H1 (cell line): ENCODE data around the gene POFUT2. TPM values are rescaled to one million over a fixed set of nuclear protein-coding genes. Genes with fewer than 3 reads are reported as not detected.

Experiments
- CTCF ChIA-PET: fragments of 300-600 bp; sonication (Branson Sonifier 250); formaldehyde crosslinking; loops from one replicate; lab custom pipeline; 2021; ENCODE audit not compliant: partially characterized antibody; lab: Charles Lee
- POLR2A ChIA-PET: fragments of 300-600 bp; sonication (Branson Sonifier 250); formaldehyde crosslinking; loops from one replicate; lab custom pipeline; 2021; ENCODE audit warnings: inconsistent platforms; ENCODE audit not compliant: partially characterized antibody; lab: Charles Lee
- DNase-seq, 2 experiments: peaks; one replicate each; pipeline versions ENCODE4 v3.0.0 to v3.0.0-alpha.2; 2010 to 2022; ENCODE audit warnings: low spot score in 2 of 2, low read depth in 1 of 2, mixed read lengths in 1 of 2
- FAIRE-seq: peaks from 2 replicates; lab custom pipeline; 2011; peaks lifted over from hg19 to GRCh38; lab: Jason Lieb, UNC
- H2AFZ ChIP-seq: 2 replicates; pipeline ENCODE4 v1.8.1; 2012; ENCODE audit warnings: low read length, inconsistent platforms
- H2AK5ac ChIP-seq: 2 replicates; pipeline ENCODE4 v1.6.1; 2013; ENCODE audit warnings: low read depth, low read length
- H2BK120ac ChIP-seq: replicated peaks from 2 replicates; pipeline ENCODE3; 2013; ENCODE audit warnings: low read depth, low read length, inconsistent platforms
- H2BK12ac ChIP-seq: 2 replicates; pipeline ENCODE4 v1.6.1; 2013; ENCODE audit warnings: low read depth, low read length
- H2BK15ac ChIP-seq: 2 replicates; pipeline ENCODE4 v1.6.1; 2013; ENCODE audit warnings: low read length
- H2BK20ac ChIP-seq: 2 replicates; pipeline ENCODE4 v1.6.1; 2013; ENCODE audit warnings: low read length
- H2BK5ac ChIP-seq: 2 replicates; pipeline ENCODE4 v1.6.1; 2013; ENCODE audit warnings: low read depth, low read length
- H3K14ac ChIP-seq: 2 replicates; pipeline ENCODE4 v1.6.1; 2013; ENCODE audit warnings: inconsistent platforms; ENCODE audit not compliant: insufficient read length
- H3K18ac ChIP-seq: 2 replicates; pipeline ENCODE4 v1.6.1; 2013; ENCODE audit warnings: low read length; ENCODE audit errors: extremely low read depth
- H3K23ac ChIP-seq: 2 replicates; pipeline ENCODE4 v1.6.1; 2013; ENCODE audit warnings: inconsistent platforms; ENCODE audit not compliant: insufficient read length
- H3K23me2 ChIP-seq: 2 replicates; pipeline ENCODE4 v1.6.1; 2013; ENCODE audit warnings: low read depth, low read length
- H3K27ac ChIP-seq: 2 replicates; pipeline ENCODE4 v1.6.1; 2011; ENCODE audit warnings: low read depth, low read length, inconsistent platforms
- H3K27me3 ChIP-seq, 4 experiments: replicated peaks in 1 of 4; 1 replicate in 1 of 4; 2 replicates in 3 of 4; pipeline versions ENCODE4 v1.6.1 to v1.8.1; 2011 to 2013; ENCODE audit warnings: low read length in 3 of 4, mild to moderate bottlenecking in 3 of 4, inconsistent platforms in 2 of 4, mixed read lengths in 2 of 4, moderate library complexity in 1 of 4; ENCODE audit not compliant: control insufficient read depth in 3 of 4, insufficient read depth in 3 of 4; ENCODE audit errors: extremely low read depth in 1 of 4
- H3K36me3 ChIP-seq, 4 experiments: 2 replicates each; pipeline versions ENCODE4 v1.6.1 to v1.8.1; 2011 to 2013; ENCODE audit warnings: mild to moderate bottlenecking in 4 of 4, low read length in 3 of 4, moderate library complexity in 2 of 4, control low read depth in 1 of 4, inconsistent platforms in 1 of 4; ENCODE audit not compliant: insufficient read depth in 4 of 4, control insufficient read depth in 2 of 4
- H3K4ac ChIP-seq: replicated peaks from 2 replicates; pipeline ENCODE3; 2013; ENCODE audit warnings: low read length, low read depth, mixed read lengths, inconsistent platforms; ENCODE audit not compliant: insufficient read length
- H3K4me1 ChIP-seq, 4 experiments: replicated peaks in 1 of 4; 1 replicate in 1 of 4; 2 replicates in 3 of 4; pipeline versions ENCODE4 v1.6.1 to v1.8.1; 2011 to 2013; ENCODE audit warnings: low read length in 3 of 4, inconsistent platforms in 2 of 4, mixed read lengths in 1 of 4; ENCODE audit not compliant: insufficient read depth in 4 of 4, control insufficient read depth in 3 of 4
- H3K4me2 ChIP-seq, 2 experiments: 2 replicates each; pipeline versions ENCODE4 v1.6.1 to v1.8.1; 2011 to 2013; ENCODE audit warnings: low read depth in 2 of 2, low read length in 2 of 2, control low read depth in 1 of 2, inconsistent platforms in 1 of 2, mild to moderate bottlenecking in 1 of 2; ENCODE audit not compliant: insufficient read depth in 1 of 2
- H3K4me3 ChIP-seq, 4 experiments: fragments of 200-600, 300-600 bp in 1 of 4; sonication (generic), shearing (Covaris generic), sonication (Bioruptor Twin) in 1 of 4; 2 replicates each; pipeline versions ENCODE4 v1.5.1 to v1.8.1; 2011 to 2016; ENCODE audit warnings: low read length in 4 of 4, low read depth in 3 of 4, control low read depth in 2 of 4, inconsistent platforms in 2 of 4, mild to moderate bottlenecking in 2 of 4, mixed read lengths in 1 of 4, moderate library complexity in 1 of 4; ENCODE audit not compliant: insufficient read depth in 2 of 4; ENCODE audit errors: extremely low read depth in 1 of 4
- H3K56ac ChIP-seq: replicated peaks from 2 replicates; pipeline ENCODE3; 2013; ENCODE audit warnings: low read depth, mild to moderate bottlenecking, mixed read lengths, low read length, inconsistent platforms; ENCODE audit not compliant: insufficient read length
- H3K79me1 ChIP-seq: 2 replicates; pipeline ENCODE4 v1.6.1; 2013; ENCODE audit warnings: low read depth, low read length, control low read depth
- H3K79me2 ChIP-seq, 2 experiments: 2 replicates each; pipeline versions ENCODE4 v1.6.1 to v1.8.1; 2012 to 2013; ENCODE audit warnings: low read length in 2 of 2, mild to moderate bottlenecking in 2 of 2, inconsistent platforms in 1 of 2; ENCODE audit not compliant: insufficient read depth in 2 of 2, control insufficient read depth in 1 of 2
- H3K9ac ChIP-seq, 4 experiments: replicated peaks in 1 of 4; 1 replicate in 1 of 4; 2 replicates in 3 of 4; pipeline versions ENCODE4 v1.6.1 to v1.8.1; 2011 to 2013; ENCODE audit warnings: low read depth in 3 of 4, low read length in 3 of 4, control low read depth in 2 of 4, mild to moderate bottlenecking in 2 of 4, moderate library complexity in 2 of 4, inconsistent platforms in 1 of 4; ENCODE audit errors: extremely low read depth in 1 of 4
- H3K9me3 ChIP-seq, 2 experiments: 2 replicates each; pipeline versions ENCODE4 v1.6.1 to v1.8.1; 2012 to 2013; ENCODE audit warnings: mild to moderate bottlenecking in 2 of 2, moderate library complexity in 2 of 2, control low read depth in 1 of 2, inconsistent platforms in 1 of 2, low read depth in 1 of 2, low read length in 1 of 2, mixed read lengths in 1 of 2; ENCODE audit not compliant: insufficient read depth in 2 of 2
- H4K20me1 ChIP-seq, 2 experiments: replicated peaks in 1 of 2; 2 replicates each; pipeline versions ENCODE3 to v1.8.1; 2011 to 2013; ENCODE audit warnings: inconsistent platforms in 2 of 2, low read length in 2 of 2, mild to moderate bottlenecking in 1 of 2; ENCODE audit not compliant: insufficient read depth in 2 of 2, control insufficient read depth in 1 of 2
- H4K5ac ChIP-seq: 2 replicates; pipeline ENCODE4 v1.6.1; 2013; ENCODE audit warnings: low read length, low read depth, mixed read lengths, inconsistent platforms; ENCODE audit not compliant: insufficient read length
- H4K8ac ChIP-seq: 2 replicates; pipeline ENCODE4 v1.8.0; 2013; ENCODE audit warnings: mild to moderate bottlenecking, moderate library complexity, low read length, inconsistent platforms; ENCODE audit not compliant: insufficient read depth; ENCODE audit errors: extremely low read depth
- H4K91ac ChIP-seq: replicated peaks from 2 replicates; pipeline ENCODE3; 2013; ENCODE audit warnings: low read length, mixed read lengths, inconsistent platforms; ENCODE audit not compliant: insufficient read length
- ASH2L ChIP-seq: fragments of 200-600, 300-600 bp; sonication (generic); IDR thresholded peaks from one replicate; pipeline ENCODE4 v1.7.1; 2017; ENCODE audit warnings: low read length
- EP300 ChIP-seq, 2 experiments: IDR thresholded peaks; 1 replicate in 1 of 2; 2 replicates in 1 of 2; pipeline ENCODE4 v1.6.1; 2011 to 2012; ENCODE audit warnings: low read depth in 2 of 2, low read length in 2 of 2, mild to moderate bottlenecking in 2 of 2, borderline replicate concordance in 1 of 2, inconsistent platforms in 1 of 2, moderate library complexity in 1 of 2
- FOSL1 ChIP-seq: IDR thresholded peaks from 2 replicates; pipeline ENCODE4 v1.6.1; 2011; ENCODE audit warnings: mild to moderate bottlenecking, low read depth, low read length, moderate library complexity; ENCODE audit not compliant: insufficient read depth
- HDAC6 ChIP-seq: IDR thresholded peaks from one replicate; pipeline ENCODE4 v1.7.1; 2012; ENCODE audit warnings: low read depth, mild to moderate bottlenecking, inconsistent platforms, low read length, moderate library complexity
- JUND ChIP-seq: IDR thresholded peaks from 2 replicates; pipeline ENCODE4 v1.6.1; 2011; ENCODE audit warnings: mild to moderate bottlenecking, improper control_type of control experiment, low read length
- KDM5A ChIP-seq: fragments of 200-600 bp; IDR thresholded peaks from 2 replicates; pipeline ENCODE4 v1.7.1; 2012; ENCODE audit warnings: mild to moderate bottlenecking, low read length, inconsistent platforms, mixed read lengths
- NRF1 ChIP-seq: IDR thresholded peaks from 2 replicates; pipeline ENCODE4 v1.6.1; 2011; ENCODE audit warnings: mild to moderate bottlenecking, low read depth, low read length, improper control_type of control experiment
- POLR2A ChIP-seq, 2 experiments: IDR thresholded peaks; 1 replicate in 1 of 2; 2 replicates in 1 of 2; pipeline ENCODE4 v1.6.1; 2011; ENCODE audit warnings: low read depth in 2 of 2, low read length in 2 of 2, mild to moderate bottlenecking in 2 of 2; ENCODE audit errors: control extremely low read depth in 1 of 2
- POLR2AphosphoS5 ChIP-seq: IDR thresholded peaks from 2 replicates; pipeline ENCODE4 v1.6.1; 2011; ENCODE audit warnings: low read depth, low read length
- POU5F1 ChIP-seq: IDR thresholded peaks from 2 replicates; pipeline ENCODE4 v1.6.1; 2011; ENCODE audit warnings: low read depth, mild to moderate bottlenecking, low read length, moderate library complexity
- RFX5 ChIP-seq: IDR thresholded peaks from 2 replicates; pipeline ENCODE4 v1.6.1; 2011; ENCODE audit warnings: low read depth, low read length, improper control_type of control experiment, borderline replicate concordance
- SAP30 ChIP-seq: fragments of 300-600 bp; sonication (generic); IDR thresholded peaks from 2 replicates; pipeline ENCODE4 v1.7.1; 2012; ENCODE audit warnings: low read length, moderate library complexity, mild to moderate bottlenecking, inconsistent platforms; ENCODE audit not compliant: insufficient read depth, insufficient replicate concordance
- SIRT6 ChIP-seq: IDR thresholded peaks from one replicate; pipeline ENCODE4 v1.7.1; 2012; ENCODE audit warnings: low read length, inconsistent platforms
- SP1 ChIP-seq: IDR thresholded peaks from 2 replicates; pipeline ENCODE4 v1.6.1; 2011; ENCODE audit warnings: low read depth, low read length
- TAF1 ChIP-seq: IDR thresholded peaks from 2 replicates; pipeline ENCODE4 v1.6.1; 2011; ENCODE audit warnings: mild to moderate bottlenecking, low read depth, low read length
- WGBS, 2 experiments: shearing (Covaris generic) in 1 of 2; methylation state at CpG; one replicate each; pipeline versions ENCODE4 v1.1.6 to v1.1.7; 2013 to 2015; ENCODE audit warnings: low lambda C conversion rate in 2 of 2, mixed read lengths in 2 of 2, inconsistent platforms in 1 of 2, low coverage in 1 of 2, missing lambda C conversion rate in 1 of 2; ENCODE audit not compliant: insufficient replicate concordance in 2 of 2, insufficient coverage in 1 of 2, insufficient read length in 1 of 2; ENCODE audit errors: extremely low coverage in 1 of 2, missing lambda C conversion rate in 1 of 2; 5-methylcytosine and 5-hydroxymethylcytosine counted together
- polyA plus RNA-seq, 7 experiments: library from polyadenylated mRNA; depleted of rRNA in 3 of 7; stranded (reverse) in 5 of 7; unstranded in 2 of 7; fragments of >200 nt in 5 of 7; fragments of 200-250 nt in 2 of 7; gene quantifications; 1 replicate in 5 of 7; 2 replicates in 1 of 7; 4 replicates in 1 of 7; pipeline versions ENCODE4 v1.2.1 to v1.2.3, GENCODE V29; 2011 to 2013; ENCODE audit warnings: missing spikeins in 2 of 7, mixed read lengths in 2 of 7
- total RNA-seq: library from RNA; stranded (reverse); fragmentation: NEBNext Ultra II Directional; extraction: Animal tissue kit (Norgen Biotek cat#: 25700); gene quantifications from 2 replicates; pipeline ENCODE4 v1.2.1, GENCODE V29; 2021

Gene POFUT2
- total and polyA plus RNA-seq, 2 of the 8 experiments (the other 6 are each of a cell fraction or from before 2014, with no cell fraction given): 13.7 to 32.1 TPM

- Histone ChIP-seq H3K14ac (no peak overlapping the region), H3K27ac (no peak overlapping the region), H2AFZ (no peak overlapping the region), H4K8ac (no peak overlapping the region), H4K5ac (no peak overlapping the region), H3K4me1 (peaks cover 0 to 6% (median 1%) of the 10 kb centered on the region in 4 experiments; a peak in 4 of 7 replicates), H2AK5ac (no peak overlapping the region), H2BK12ac (no peak overlapping the region), H4K91ac (no peak overlapping the region), H3K4me3 (no peak overlapping the region), H2BK120ac (no peak overlapping the region), H3K4me2 (no peak overlapping the region), H3K36me3 (no peaks in the 10 kb centered on the region), H3K9ac (no peak overlapping the region), H2BK5ac (no peak overlapping the region), H3K4ac (no peak overlapping the region), H3K27me3 (no peaks in the 10 kb centered on the region), H2BK20ac (no peak overlapping the region), H3K79me1 (no peaks in the 10 kb centered on the region), H3K79me2 (no peaks in the 10 kb centered on the region), H3K23ac (no peak overlapping the region), H4K20me1 (peaks cover 0 to 3% of the 10 kb centered on the region in 2 experiments), H3K9me3 (no peaks in the 10 kb centered on the region), H2BK15ac (no peak overlapping the region), H3K23me2 (peaks cover 4% of the 10 kb centered on the region; the same call in 1 of the 2 replicates), H3K56ac (no peak overlapping the region), H3K18ac (no peak overlapping the region)
- FAIRE-seq: no peak
- DNase-seq: no peak
- ChIA-PET CTCF (interaction anchor here (1.1 to 4.0 kb wide), 6 partner anchors 12 to 134 kb away, joined by 3 to 24 read pairs (median 6); no protein-coding TSS in a partner anchor), POLR2A (no interaction called here)
- TF ChIP-seq HDAC6 (no peak), FOSL1 (no peak), ASH2L (no peak), JUND (no peak), SAP30 (no peak), RFX5 (no peak), POLR2A (IDR thresholded peaks at IDR 0.05; ENCODE audit: control extremely low read depth in 1 of 2, low read depth in 2 of 2, low read length in 2 of 2) (no peak), KDM5A (no peak), EP300 (IDR thresholded peaks at IDR 0.05; ENCODE audit: borderline replicate concordance in 1 of 2, low read depth in 2 of 2, low read length in 2 of 2) (no peak), NRF1 (no peak), TAF1 (no peak), SIRT6 (no peak), SP1 (no peak), POLR2AphosphoS5 (no peak), POU5F1 (no peak)
- WGBS, 2 experiments: 86% methylated on average over 9 of the region's 9 CpGs; no CpG with 5 or more reads in 1 of the 2 experiments
Observed at GRCh38 chr21:45305836-45306235, 18.1 kb upstream of the POFUT2 start.
